D721Med (cell line): ENCODE results near the gene MSLN.

Experiments
- DNase-seq: peaks from one replicate; pipeline ENCODE4 v3.0.0; 2011; ENCODE audit warnings: low spot score; ENCODE audit not compliant: insufficient read length
- FAIRE-seq: peaks from 2 replicates; lab custom pipeline; 2011; peaks lifted over from hg19 to GRCh38; lab: Jason Lieb, UNC
- CTCF ChIP-seq: IDR thresholded peaks from 2 replicates; pipeline ENCODE4 v1.5.1; 2012; ENCODE audit warnings: mild to moderate bottlenecking, control low read depth; ENCODE audit not compliant: insufficient read depth; ENCODE audit errors: missing control alignments

Gene MSLN

DNA sequence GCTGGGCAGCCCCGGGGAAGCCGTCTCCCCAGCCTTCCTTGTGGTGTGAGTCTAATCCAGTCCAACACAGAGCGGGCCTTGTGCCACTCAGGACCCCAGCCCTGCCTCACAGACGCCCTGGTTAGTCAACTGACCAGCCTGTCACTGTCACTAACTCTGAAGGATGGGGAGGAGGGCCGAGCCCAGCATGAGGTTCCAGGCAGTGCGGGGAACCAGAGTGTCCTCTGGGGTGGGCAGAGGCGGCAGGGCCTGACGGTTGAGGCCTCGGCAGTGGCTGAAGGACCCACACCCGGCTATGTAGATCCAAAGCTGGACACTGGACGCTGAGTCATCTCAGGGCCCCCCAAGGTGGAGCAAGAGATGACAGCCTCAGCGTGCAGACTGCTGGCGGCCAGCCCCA is 19.0 kb downstream of the MSLN start:
- no peak for FAIRE-seq
- no peak for DNase-seq

DNA sequence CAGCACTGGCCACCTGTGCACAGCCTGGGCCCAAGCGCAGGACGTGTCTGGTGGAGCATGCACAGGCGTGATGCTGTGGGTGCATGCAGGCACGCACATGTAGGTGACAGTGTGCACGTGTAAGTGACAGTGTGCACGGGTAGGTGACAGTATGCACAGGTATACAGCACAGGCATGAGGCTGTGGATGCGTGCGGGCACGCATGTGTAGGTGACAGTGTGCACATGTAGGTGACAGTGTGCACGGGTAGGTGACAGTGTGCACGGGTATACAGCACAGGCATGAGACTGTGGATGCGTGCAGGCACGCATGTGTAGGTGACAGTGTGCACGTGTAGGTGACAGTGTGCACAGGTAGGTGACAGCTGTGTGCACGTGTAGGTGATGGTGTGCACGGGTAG is 19.8 kb downstream of the MSLN start:
- TF ChIP-seq CTCF: no peak
- no peak for DNase-seq
- FAIRE-seq: no peak

More for the DNA sequence above, 19.0 kb downstream of the MSLN start:
- TF ChIP-seq CTCF: no peak

DNA sequence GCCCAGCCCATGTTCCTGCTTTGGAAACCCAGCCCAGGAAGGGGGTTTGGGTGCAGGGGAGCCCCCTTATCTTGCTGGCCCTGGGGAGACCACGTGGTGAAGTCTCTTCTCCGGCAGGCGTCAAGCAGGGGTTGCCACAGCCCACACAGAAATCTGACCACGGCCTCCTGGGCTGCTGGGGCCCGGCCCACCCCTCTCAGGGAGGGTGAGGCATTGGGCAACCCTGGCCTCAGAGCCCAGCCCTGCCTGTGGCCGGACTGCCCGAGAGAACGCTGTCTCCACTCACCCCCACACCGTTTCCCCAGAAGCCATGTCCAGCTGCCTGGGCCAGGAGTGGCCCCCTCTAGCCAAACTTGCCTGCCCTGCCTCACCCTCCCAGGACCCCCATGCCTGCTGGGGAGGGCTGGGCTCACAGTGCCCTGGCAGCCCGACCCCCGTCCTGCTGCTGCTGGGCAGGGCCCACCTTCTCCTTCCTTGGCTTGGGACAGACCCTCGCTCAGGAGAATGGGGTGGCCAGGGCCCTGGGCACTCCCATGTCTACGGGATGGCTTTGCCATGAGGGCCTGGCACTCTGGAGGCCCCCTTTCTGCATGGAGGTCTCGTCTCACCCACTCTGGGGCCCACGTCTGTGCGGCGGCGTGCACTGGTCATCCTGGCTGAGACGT is 20.9 kb downstream of the MSLN start:
- DNase-seq (no peak), FAIRE-seq (no peak)
- no peak for TF ChIP-seq CTCF

GRCh38 chr16:782258-782657 is 21.7 kb downstream of the MSLN start:
- no peak for TF ChIP-seq CTCF
- DNase-seq (no peak), FAIRE-seq (no peak)

GRCh38 chr16:782766-783403 is 22.4 kb downstream of the MSLN start:
- no peak for DNase-seq
- FAIRE-seq: no peak
- no peak for TF ChIP-seq CTCF

DNA sequence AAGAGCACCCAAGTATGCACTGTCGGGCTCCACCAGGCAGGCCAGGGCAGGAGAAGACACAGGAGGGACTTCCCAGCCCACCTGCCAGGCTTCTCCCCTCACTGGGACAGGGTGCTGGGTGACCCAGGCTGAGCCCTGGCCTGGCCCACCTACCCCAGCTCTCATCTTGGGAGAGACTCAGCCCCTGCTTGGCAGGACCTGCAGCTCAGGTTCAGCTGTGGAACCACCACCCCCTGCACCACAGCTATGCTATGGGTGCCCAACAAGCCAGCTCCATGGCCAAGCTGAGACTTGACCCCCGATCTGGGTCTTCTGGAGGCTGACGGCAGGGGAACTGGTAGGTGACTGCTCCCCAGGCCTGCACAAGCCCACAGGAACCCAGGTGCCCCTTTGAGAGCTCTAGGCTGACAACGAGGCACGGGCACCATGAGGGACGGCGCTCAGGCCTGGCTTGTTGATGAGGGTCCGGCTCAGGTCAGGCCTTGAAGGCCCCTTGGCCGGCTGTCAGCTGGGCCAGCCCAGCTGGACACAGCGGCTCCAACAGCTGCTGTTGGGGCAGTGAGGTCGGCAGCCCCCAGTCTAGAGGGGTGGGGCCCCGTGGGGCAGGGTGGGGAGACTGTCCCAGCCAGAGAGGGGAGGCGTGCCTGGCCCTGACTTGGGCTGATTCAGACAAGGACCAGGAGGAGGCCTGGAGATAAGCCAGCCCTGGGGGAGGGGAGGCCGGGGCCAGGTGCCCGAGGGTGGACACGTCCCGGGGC is 23.0 kb downstream of the MSLN start:
- DNase-seq: no peak
- FAIRE-seq: no peak
- TF ChIP-seq CTCF: no peak
